Mesothelial cell of epicardium (in vitro differentiated cells): ENCODE results near the gene TBC1D2B. TPM values are rescaled to one million over a fixed set of nuclear protein-coding genes. Genes with fewer than 3 reads are reported as not detected.
"Not testable (repeated sequence)": the region's sequence is repeated elsewhere in the genome, so short reads cannot be mapped to it uniquely, and the experiment has no call there.

Source experiments
- DNase-seq, 2 experiments: peaks; one replicate each; pipeline ENCODE4 v3.0.0; 2021; ENCODE audit warnings: low spot score in 2 of 2; ENCODE audit not compliant: unreplicated experiment in 2 of 2
- H3K27ac Mint-ChIP-seq: 2 replicates; pipeline ENCODE4 v1.8.0; 2021; ENCODE audit warnings: mixed read lengths
- H3K27me3 Mint-ChIP-seq: 2 replicates; pipeline ENCODE4 v1.8.0; 2021; ENCODE audit warnings: low read depth, mixed read lengths
- H3K36me3 Mint-ChIP-seq: 2 replicates; pipeline ENCODE4 v1.8.0; 2021; ENCODE audit warnings: mixed read lengths
- H3K4me1 Mint-ChIP-seq: 2 replicates; pipeline ENCODE4 v1.8.0; 2021; ENCODE audit warnings: mixed read lengths
- H3K4me3 Mint-ChIP-seq: 2 replicates; pipeline ENCODE4 v1.8.0; 2021; ENCODE audit warnings: mild to moderate bottlenecking, moderate library complexity, mixed read lengths
- H3K9me3 Mint-ChIP-seq: 2 replicates; pipeline ENCODE4 v1.8.0; 2021; ENCODE audit warnings: mixed read lengths
- CTCF ChIP-seq: fragments of 200-600 bp; sonication (generic); IDR thresholded peaks from one replicate; pipeline ENCODE4 v1.5.0; 2021; ENCODE audit warnings: antibody characterized with exemption; ENCODE audit not compliant: unreplicated experiment
- total RNA-seq: library from RNA; stranded (reverse); gene quantifications from 3 replicates; pipeline ENCODE4 v1.2.1, GENCODE V29; 2021

TBC1D2B gene
- total RNA-seq, 1 donor from 2014 or later = 39.8 TPM

- not testable (repeated sequence) for H3K4me1 Mint-ChIP-seq
These were observed 124.5 kb downstream of the TBC1D2B start for GRCh38 chr15:77952928-77953446.

GRCh38 chr15:77951105-77951786 is 126.3 kb downstream of the TBC1D2B start:
- H3K27me3 Mint-ChIP-seq, H3K4me1 Mint-ChIP-seq, H3K36me3 Mint-ChIP-seq, H3K4me3 Mint-ChIP-seq, H3K9me3 Mint-ChIP-seq, H3K27ac Mint-ChIP-seq, DNase-seq: not testable (repeated sequence)

More at GRCh38 chr15:77952928-77953446, 124.5 kb downstream of the TBC1D2B start:
- H3K27me3 Mint-ChIP-seq, H3K27ac Mint-ChIP-seq, H3K9me3 Mint-ChIP-seq, H3K36me3 Mint-ChIP-seq, H3K4me3 Mint-ChIP-seq, DNase-seq: not testable (repeated sequence)

- DNase-seq, H3K4me3 Mint-ChIP-seq, H3K36me3 Mint-ChIP-seq, H3K27me3 Mint-ChIP-seq, H3K4me1 Mint-ChIP-seq, H3K27ac Mint-ChIP-seq, H3K9me3 Mint-ChIP-seq: not testable (repeated sequence)
These were observed 127.0 kb downstream of the TBC1D2B start for GRCh38 chr15:77950470-77950869.

GRCh38 chr15:77945566-77945965 is 131.9 kb downstream of the TBC1D2B start:
- Mint-ChIP-seq H3K4me3 (no peak overlapping the region), H3K4me1 (peaks cover 12% of the 10 kb centered on the region), H3K27ac (no peak overlapping the region), H3K27me3 (no peaks in the 10 kb centered on the region), H3K9me3 (no peaks in the 10 kb centered on the region), H3K36me3 (no peaks in the 10 kb centered on the region)
- no peak for TF ChIP-seq CTCF
- DNase-seq = no peak

Other genes with a start within 250 kb of the TBC1D2B start
- not detected in 3 replicates for gene SH2D7, start 14.8 kb upstream of the TBC1D2B start, total RNA-seq
- 25.5 to 27.6 TPM (median 26.2 TPM) in 3 replicates for gene CIB2, start 53.7 kb upstream of the TBC1D2B start, total RNA-seq
- 27.9 to 33.8 TPM (median 28.9 TPM) in 3 replicates for gene IDH3A, start 71.7 kb upstream of the TBC1D2B start, total RNA-seq
- gene ACSBG1, start 156.9 kb upstream of the TBC1D2B start, total RNA-seq = 0.57 to 1.2 TPM (median 0.73 TPM) in 3 replicates
- 0.13 to 0.18 TPM in 2 of 3 replicates, not detected in the other for gene DNAJA4, start 186.9 kb upstream of the TBC1D2B start, total RNA-seq
- gene SKIC8, start 221.9 kb upstream of the TBC1D2B start, total RNA-seq = 51.2 to 55.1 TPM (median 54.8 TPM) in 3 replicates